ENCODE results near the gene ST8SIA4.

Gene ST8SIA4, protein sequence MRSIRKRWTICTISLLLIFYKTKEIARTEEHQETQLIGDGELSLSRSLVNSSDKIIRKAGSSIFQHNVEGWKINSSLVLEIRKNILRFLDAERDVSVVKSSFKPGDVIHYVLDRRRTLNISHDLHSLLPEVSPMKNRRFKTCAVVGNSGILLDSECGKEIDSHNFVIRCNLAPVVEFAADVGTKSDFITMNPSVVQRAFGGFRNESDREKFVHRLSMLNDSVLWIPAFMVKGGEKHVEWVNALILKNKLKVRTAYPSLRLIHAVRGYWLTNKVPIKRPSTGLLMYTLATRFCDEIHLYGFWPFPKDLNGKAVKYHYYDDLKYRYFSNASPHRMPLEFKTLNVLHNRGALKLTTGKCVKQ

DNA sequence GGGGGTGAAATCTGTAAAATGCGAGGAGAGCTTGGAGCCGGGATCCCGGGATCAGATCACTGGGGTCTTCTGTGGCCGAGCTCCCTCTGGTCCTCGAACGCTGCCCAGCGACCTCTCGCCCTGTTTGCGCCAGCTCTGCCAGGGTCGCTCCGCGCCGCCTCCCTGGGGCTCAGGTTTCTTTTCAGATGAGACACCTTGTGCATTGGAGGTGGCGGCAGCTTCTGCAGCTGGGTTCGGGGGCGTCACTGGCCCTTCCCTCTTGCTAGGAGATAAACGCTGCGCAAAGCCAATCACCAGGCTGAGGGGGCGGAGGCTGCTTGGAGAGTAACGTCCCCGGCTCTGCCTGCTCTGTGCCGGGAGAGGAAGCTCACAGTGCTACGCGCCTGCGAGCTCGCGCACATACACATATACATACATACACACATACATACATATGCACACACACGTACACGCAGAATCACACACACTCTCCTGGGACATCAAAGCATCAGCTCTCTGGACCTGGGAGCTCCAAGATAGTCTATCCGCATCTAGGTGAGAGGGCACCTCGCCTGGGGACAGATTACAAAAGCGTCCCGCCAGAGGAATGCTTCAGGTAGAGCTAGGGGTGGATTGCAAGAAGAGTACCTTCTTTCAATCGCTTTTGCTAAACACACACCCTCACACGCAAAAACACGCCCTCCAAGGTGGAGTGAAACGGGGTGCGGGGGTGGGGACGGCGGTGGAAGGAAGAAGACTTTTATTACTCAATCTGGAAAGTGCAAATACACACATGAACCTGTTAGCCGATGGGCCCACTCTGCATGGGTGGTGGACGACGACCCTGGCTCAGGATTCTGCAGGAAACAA, at the start of gene ST8SIA4:
Gene ST8SIA4 (minus strand): TSS at position 244 of the 849 bp plus-strand sequence. CDS start 327 bp downstream, outside the sequence.
- H3K27ac Mint-ChIP-seq = no peak within 1 kb of the TSS
- peaks cover 48% of the 10 kb centered on the region for H3K27me3 Mint-ChIP-seq (ENCODE audit: low read depth, poor library complexity)
- H3K4me1 Mint-ChIP-seq = peaks cover 52% of the 10 kb centered on the region
- H3K9me3 Mint-ChIP-seq = no peaks in the 10 kb centered on the region
- H3K4me3 Mint-ChIP-seq = peak within 1 kb of the TSS; percentile 91
- DNase-seq = peak; percentile 84
- TF ChIP-seq, protein P1, sequence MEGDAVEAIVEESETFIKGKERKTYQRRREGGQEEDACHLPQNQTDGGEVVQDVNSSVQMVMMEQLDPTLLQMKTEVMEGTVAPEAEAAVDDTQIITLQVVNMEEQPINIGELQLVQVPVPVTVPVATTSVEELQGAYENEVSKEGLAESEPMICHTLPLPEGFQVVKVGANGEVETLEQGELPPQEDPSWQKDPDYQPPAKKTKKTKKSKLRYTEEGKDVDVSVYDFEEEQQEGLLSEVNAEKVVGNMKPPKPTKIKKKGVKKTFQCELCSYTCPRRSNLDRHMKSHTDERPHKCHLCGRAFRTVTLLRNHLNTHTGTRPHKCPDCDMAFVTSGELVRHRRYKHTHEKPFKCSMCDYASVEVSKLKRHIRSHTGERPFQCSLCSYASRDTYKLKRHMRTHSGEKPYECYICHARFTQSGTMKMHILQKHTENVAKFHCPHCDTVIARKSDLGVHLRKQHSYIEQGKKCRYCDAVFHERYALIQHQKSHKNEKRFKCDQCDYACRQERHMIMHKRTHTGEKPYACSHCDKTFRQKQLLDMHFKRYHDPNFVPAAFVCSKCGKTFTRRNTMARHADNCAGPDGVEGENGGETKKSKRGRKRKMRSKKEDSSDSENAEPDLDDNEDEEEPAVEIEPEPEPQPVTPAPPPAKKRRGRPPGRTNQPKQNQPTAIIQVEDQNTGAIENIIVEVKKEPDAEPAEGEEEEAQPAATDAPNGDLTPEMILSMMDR (IDR thresholded peaks at IDR 0.05) = no peak
- H3K36me3 Mint-ChIP-seq (ENCODE audit: low read depth) = no peaks in the 10 kb centered on the region

DNA sequence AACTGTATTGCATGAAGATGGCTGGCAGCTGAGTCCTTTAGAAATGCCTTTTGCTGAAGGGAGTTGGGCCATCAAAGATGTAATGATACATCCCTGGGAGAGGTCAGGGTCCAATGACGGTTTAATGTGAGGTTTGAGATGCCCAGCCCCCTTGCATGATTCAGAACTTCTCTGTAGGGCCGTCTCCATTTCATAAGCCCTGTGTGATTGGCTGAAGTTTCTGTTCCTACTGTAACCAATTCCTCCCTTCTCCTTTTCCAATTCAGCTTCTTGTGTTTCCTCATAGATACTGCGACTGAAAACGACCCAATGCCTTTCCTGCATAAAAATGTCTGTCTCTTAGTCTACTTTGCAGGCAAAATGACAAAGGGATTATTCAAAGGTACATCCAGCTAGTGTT, 47.9 kb upstream of the ST8SIA4 start:
- no peak overlapping the region for H3K27ac Mint-ChIP-seq
- H3K36me3 Mint-ChIP-seq (ENCODE audit: low read depth) = no peaks in the 10 kb centered on the region
- no peak for DNase-seq
- no peak overlapping the region for H3K4me3 Mint-ChIP-seq
- TF ChIP-seq, protein P1 (IDR thresholded peaks at IDR 0.05) = no peak
- no peaks in the 10 kb centered on the region for H3K4me1 Mint-ChIP-seq
- H3K9me3 Mint-ChIP-seq = peaks cover 22% of the 10 kb centered on the region
- H3K27me3 Mint-ChIP-seq (ENCODE audit: low read depth, poor library complexity) = no peaks in the 10 kb centered on the region

DNA sequence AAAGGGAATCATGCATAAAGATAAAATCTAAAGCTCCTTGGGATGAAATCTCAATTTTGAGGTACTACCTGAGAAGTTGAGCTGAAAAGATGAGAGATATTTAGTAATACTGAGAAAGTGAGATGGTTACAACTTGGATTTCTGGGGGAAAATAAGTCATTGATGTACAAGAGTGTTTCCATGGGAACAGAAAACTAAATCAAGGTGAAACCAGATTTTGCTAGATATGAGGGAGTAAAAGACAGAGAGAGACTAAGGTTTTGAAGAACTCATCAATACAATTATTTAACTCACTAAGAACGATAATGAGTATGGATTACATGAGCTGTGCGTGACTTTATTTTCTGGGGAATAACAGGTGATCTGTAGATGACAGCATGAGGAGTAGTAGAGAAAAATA, 10.2 kb upstream of the ST8SIA4 start:
- no peaks in the 10 kb centered on the region for H3K36me3 Mint-ChIP-seq (ENCODE audit: low read depth)

DNA sequence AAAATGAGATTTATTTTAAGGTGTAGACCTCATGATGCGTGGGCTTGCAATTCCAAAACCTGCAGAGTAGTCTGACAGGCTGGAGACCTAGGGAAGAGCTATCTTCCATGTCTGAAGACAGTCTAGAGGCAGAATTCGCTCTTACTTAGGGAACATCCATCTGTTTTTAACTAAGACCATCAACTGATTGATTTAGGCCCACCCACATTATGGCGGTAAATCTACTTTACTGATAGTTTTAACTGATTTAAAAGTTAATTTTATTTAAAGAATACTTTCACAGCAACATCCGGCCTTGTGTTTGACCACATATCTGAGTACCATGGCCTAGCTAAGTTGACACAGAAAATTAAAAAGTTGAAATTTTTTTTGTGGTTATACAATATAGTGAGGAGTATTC, 6.0 kb upstream of the ST8SIA4 start:
- no peak for DNase-seq
- Mint-ChIP-seq H3K4me1 (peaks cover 15% of the 10 kb centered on the region), H3K36me3 (ENCODE audit: low read depth) (no peaks in the 10 kb centered on the region), H3K27ac (no peak overlapping the region), H3K27me3 (ENCODE audit: low read depth, poor library complexity) (peaks cover 19% of the 10 kb centered on the region), H3K9me3 (no peaks in the 10 kb centered on the region), H3K4me3 (no peak overlapping the region)
- TF ChIP-seq, protein P1 (IDR thresholded peaks at IDR 0.05) = no peak

More for the DNA sequence above, 10.2 kb upstream of the ST8SIA4 start:
- Mint-ChIP-seq H3K4me3 (no peak overlapping the region), H3K27me3 (ENCODE audit: low read depth, poor library complexity) (no peaks in the 10 kb centered on the region), H3K9me3 (no peaks in the 10 kb centered on the region), H3K4me1 (no peaks in the 10 kb centered on the region), H3K27ac (no peak overlapping the region)
- DNase-seq = no peak
- TF ChIP-seq, protein P1 (IDR thresholded peaks at IDR 0.05) = no peak

DNA sequence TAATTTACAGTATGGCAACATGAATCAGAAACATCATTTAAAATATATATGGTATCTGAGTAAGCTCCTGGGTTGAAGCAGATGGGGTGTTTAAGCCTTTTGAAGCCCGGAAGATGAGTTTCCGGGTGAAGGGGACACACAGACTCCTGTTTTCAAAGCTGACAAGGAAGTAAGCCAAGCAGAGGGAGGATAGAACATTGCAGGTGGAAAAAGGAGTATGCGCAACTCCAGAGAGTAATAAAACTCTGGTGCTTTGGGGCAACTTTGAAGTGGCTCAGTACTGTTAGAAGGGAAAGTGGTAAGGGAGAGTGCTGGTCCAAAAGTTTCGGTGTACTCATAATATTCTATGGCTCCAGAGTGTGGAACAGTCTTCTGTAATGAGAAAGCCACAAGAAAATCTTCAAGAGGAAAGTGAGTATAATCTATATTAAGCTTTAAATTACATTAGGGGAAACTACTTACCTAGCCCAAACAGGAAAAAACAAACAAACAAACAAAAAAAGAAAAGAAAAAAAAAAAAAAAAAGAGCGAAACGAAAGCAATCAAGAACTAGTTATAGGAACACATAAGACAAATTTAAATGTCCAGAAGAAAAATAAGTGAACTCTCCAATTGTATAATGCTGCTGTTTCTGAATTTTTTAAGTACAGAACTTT, 2.3 kb upstream of the ST8SIA4 start:
- no peak for DNase-seq
- H3K27ac Mint-ChIP-seq = no peak overlapping the region
- peaks cover 42% of the 10 kb centered on the region for H3K27me3 Mint-ChIP-seq (ENCODE audit: low read depth, poor library complexity)
- TF ChIP-seq, protein P1 (IDR thresholded peaks at IDR 0.05) = no peak
- no peak overlapping the region for H3K4me3 Mint-ChIP-seq
- H3K4me1 Mint-ChIP-seq = peaks cover 38% of the 10 kb centered on the region
- H3K9me3 Mint-ChIP-seq = no peaks in the 10 kb centered on the region
- H3K36me3 Mint-ChIP-seq (ENCODE audit: low read depth) = no peaks in the 10 kb centered on the region

All from nephron progenitor cell (in vitro differentiated cells).